ENCODE data around the gene XPR1. TPM values are rescaled to one million over a fixed set of nuclear protein-coding genes. Genes with fewer than 3 reads are reported as not detected.

Gene XPR1
- total and polyA plus RNA-seq, 2 donors (not counting 1 experiment from before 2014, with no cell fraction given): 2.8 to 22.3 TPM

GRCh38 chr1:180731131-180731530 is 99.3 kb downstream of the XPR1 start:
- Histone ChIP-seq H3K79me2 (ENCODE audit: control insufficient read depth, insufficient read depth, low read length) (peaks cover 4% of the 10 kb centered on the region), H3K4me2 (replicated peaks; ENCODE audit: low read depth, low read length, poor library complexity, severe bottlenecking) (no peak overlapping the region), H3K27ac (ENCODE audit: low read length in 2 of 2) (no peak overlapping the region), H3K4me3 (ENCODE audit: control extremely low read depth in 1 of 5, extremely low read depth in 1 of 5, insufficient read depth in 1 of 5, low read depth in 2 of 5, low read length in 4 of 5) (no peak overlapping the region), H4K20me1 (ENCODE audit: control insufficient read depth, insufficient read depth, low read length, poor library complexity, severe bottlenecking) (no peaks in the 10 kb centered on the region), H3K9me3 (ENCODE audit: control extremely low read depth in 1 of 3, control insufficient read depth in 2 of 3, insufficient read depth in 1 of 3, low read length in 2 of 3) (peaks cover 18 to 56% (median 43%) of the 10 kb centered on the region in 3 donors), H3K27me3 (replicated peaks in 1 of 4; ENCODE audit: control extremely low read depth in 1 of 4, control insufficient read depth in 3 of 4, insufficient read depth in 4 of 4, low read length in 3 of 4) (no peaks in the 10 kb centered on the region), H3K36me3 (replicated peaks in 1 of 2; ENCODE audit: control extremely low read depth in 1 of 2, control insufficient read depth in 1 of 2, extremely low read depth in 1 of 2, insufficient read depth in 2 of 2, low read length in 1 of 2) (no peaks in the 10 kb centered on the region), H2AFZ (ENCODE audit: insufficient read depth, low read depth, low read length, poor library complexity, severe bottlenecking) (no peak overlapping the region), H3K9ac (ENCODE audit: low read length) (no peak overlapping the region), H3K4me1 (ENCODE audit: control insufficient read depth in 2 of 2, insufficient read depth in 2 of 2, low read length in 2 of 2) (no peaks in the 10 kb centered on the region)
- TF ChIP-seq EZH2 (IDR thresholded peaks at IDR 0.05; ENCODE audit: borderline replicate concordance, insufficient read depth, low read depth, low read length, poor library complexity, severe bottlenecking): no peak
- TF ChIP-seq, protein P1, sequence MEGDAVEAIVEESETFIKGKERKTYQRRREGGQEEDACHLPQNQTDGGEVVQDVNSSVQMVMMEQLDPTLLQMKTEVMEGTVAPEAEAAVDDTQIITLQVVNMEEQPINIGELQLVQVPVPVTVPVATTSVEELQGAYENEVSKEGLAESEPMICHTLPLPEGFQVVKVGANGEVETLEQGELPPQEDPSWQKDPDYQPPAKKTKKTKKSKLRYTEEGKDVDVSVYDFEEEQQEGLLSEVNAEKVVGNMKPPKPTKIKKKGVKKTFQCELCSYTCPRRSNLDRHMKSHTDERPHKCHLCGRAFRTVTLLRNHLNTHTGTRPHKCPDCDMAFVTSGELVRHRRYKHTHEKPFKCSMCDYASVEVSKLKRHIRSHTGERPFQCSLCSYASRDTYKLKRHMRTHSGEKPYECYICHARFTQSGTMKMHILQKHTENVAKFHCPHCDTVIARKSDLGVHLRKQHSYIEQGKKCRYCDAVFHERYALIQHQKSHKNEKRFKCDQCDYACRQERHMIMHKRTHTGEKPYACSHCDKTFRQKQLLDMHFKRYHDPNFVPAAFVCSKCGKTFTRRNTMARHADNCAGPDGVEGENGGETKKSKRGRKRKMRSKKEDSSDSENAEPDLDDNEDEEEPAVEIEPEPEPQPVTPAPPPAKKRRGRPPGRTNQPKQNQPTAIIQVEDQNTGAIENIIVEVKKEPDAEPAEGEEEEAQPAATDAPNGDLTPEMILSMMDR (IDR thresholded peaks at IDR 0.05): no peak
- WGBS (ENCODE audit: insufficient coverage): no CpG with 5 or more reads among the region's 4 CpGs
- Mint-ChIP-seq H3K27me3 (no peaks in the 10 kb centered on the region), H3K9me3 (ENCODE audit: insufficient read depth) (peaks cover 28% of the 10 kb centered on the region), H3K4me1 (no peaks in the 10 kb centered on the region), H3K27ac (no peak overlapping the region), H3K4me3 (no peak overlapping the region)
- ChIA-PET CTCF (no interaction called here), POLR2A (no interaction called here)
- ATAC-seq (ENCODE audit: low read depth) (no peak), DNase-seq (no peak)
- intact Hi-C loops (cut with micrococcal nuclease): no loop called here

DNA sequence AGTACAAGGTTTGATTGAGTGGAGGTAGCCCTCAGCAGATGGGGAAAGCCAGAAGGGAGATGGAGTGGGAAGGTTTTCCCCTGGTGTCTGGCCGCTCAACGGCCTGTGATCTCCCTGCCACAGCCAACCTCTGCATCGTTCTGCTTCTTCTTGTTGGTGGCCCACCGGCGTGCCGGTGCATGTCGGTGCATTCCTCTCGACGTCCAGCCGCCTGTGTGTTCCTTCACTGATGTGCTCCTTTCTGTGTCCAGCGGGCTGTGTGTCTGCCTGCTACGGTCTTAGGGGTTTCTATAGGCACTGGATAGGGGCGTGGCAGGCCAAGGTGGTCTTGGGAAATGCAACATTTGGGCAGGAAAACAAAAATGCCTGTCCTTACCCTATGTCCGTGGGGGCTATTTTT is 101.0 kb downstream of the XPR1 start:
- no peaks in the 10 kb centered on the region for H3K27me3 ChIP-seq (replicated peaks in 1 of 4; ENCODE audit: control extremely low read depth in 1 of 4, control insufficient read depth in 3 of 4, insufficient read depth in 4 of 4, low read length in 3 of 4)
- H3K4me1 ChIP-seq (ENCODE audit: control insufficient read depth in 2 of 2, insufficient read depth in 2 of 2, low read length in 2 of 2): no peaks in the 10 kb centered on the region
- no peak overlapping the region for H3K4me2 ChIP-seq (replicated peaks; ENCODE audit: low read depth, low read length, poor library complexity, severe bottlenecking)
- Mint-ChIP-seq H3K9me3 (ENCODE audit: insufficient read depth) (peaks cover 31% of the 10 kb centered on the region), H3K4me1 (no peaks in the 10 kb centered on the region), H3K4me3 (no peak overlapping the region), H3K27me3 (no peaks in the 10 kb centered on the region), H3K27ac (no peak overlapping the region)
- ChIA-PET POLR2A (no interaction called here), CTCF (no interaction called here)
- no peak overlapping the region for H2AFZ ChIP-seq (ENCODE audit: insufficient read depth, low read depth, low read length, poor library complexity, severe bottlenecking)
- H3K9ac ChIP-seq (ENCODE audit: low read length): no peak overlapping the region
- ATAC-seq (ENCODE audit: low read depth) (no peak), DNase-seq (no peak)
- peaks cover 22 to 64% (median 33%) of the 10 kb centered on the region in 3 donors for H3K9me3 ChIP-seq (ENCODE audit: control extremely low read depth in 1 of 3, control insufficient read depth in 2 of 3, insufficient read depth in 1 of 3, low read length in 2 of 3)
- H3K79me2 ChIP-seq (ENCODE audit: control insufficient read depth, insufficient read depth, low read length): peaks cover 4% of the 10 kb centered on the region
- no peaks in the 10 kb centered on the region for H4K20me1 ChIP-seq (ENCODE audit: control insufficient read depth, insufficient read depth, low read length, poor library complexity, severe bottlenecking)
- intact Hi-C loops (cut with micrococcal nuclease): no loop called here
- no peak overlapping the region for H3K27ac ChIP-seq (ENCODE audit: low read length in 2 of 2)
- H3K36me3 ChIP-seq (replicated peaks in 1 of 2; ENCODE audit: control extremely low read depth in 1 of 2, control insufficient read depth in 1 of 2, extremely low read depth in 1 of 2, insufficient read depth in 2 of 2, low read length in 1 of 2): no peaks in the 10 kb centered on the region
- TF ChIP-seq EZH2 (IDR thresholded peaks at IDR 0.05; ENCODE audit: borderline replicate concordance, insufficient read depth, low read depth, low read length, poor library complexity, severe bottlenecking): no peak
- TF ChIP-seq, protein P1 (IDR thresholded peaks at IDR 0.05): no peak
- no peak overlapping the region for H3K4me3 ChIP-seq (ENCODE audit: control extremely low read depth in 1 of 5, extremely low read depth in 1 of 5, insufficient read depth in 1 of 5, low read depth in 2 of 5, low read length in 4 of 5)
- 98% methylated on average over 14 of the region's 14 CpGs for WGBS (ENCODE audit: insufficient coverage)

All from B cell (primary cell).